Esophagus (tissue), 2 donors: ENCODE data around the gene RTCA. TPM values are rescaled to one million over a fixed set of nuclear protein-coding genes. Genes with fewer than 3 reads are reported as not detected.

Experiments used
- H3K27ac ChIP-seq, 2 donors: one replicate each; pipeline ENCODE4 v1.5.1; 2013; ENCODE audit warnings: low read depth in 2 of 2, mild to moderate bottlenecking in 2 of 2, inconsistent platforms in 1 of 2, low read length in 1 of 2, moderate library complexity in 1 of 2
- H3K27me3 ChIP-seq, 2 donors: one replicate each; pipeline ENCODE4 v1.6.1; 2013; ENCODE audit warnings: low read length in 2 of 2, control low read depth in 1 of 2, mild to moderate bottlenecking in 1 of 2; ENCODE audit not compliant: insufficient read depth in 2 of 2, control insufficient read depth in 1 of 2
- H3K36me3 ChIP-seq, 2 donors: one replicate each; pipeline ENCODE4 v1.6.1; 2013; ENCODE audit warnings: low read length in 1 of 2; ENCODE audit not compliant: control insufficient read depth in 2 of 2, insufficient read depth in 2 of 2
- H3K4me1 ChIP-seq, 2 donors: one replicate each; pipeline ENCODE4 v1.6.1; 2013; ENCODE audit warnings: low read length in 1 of 2; ENCODE audit not compliant: control insufficient read depth in 2 of 2, insufficient read depth in 2 of 2
- H3K4me3 ChIP-seq, 2 donors: one replicate each; pipeline ENCODE4 v1.5.1; 2013; ENCODE audit warnings: low read length in 2 of 2, mild to moderate bottlenecking in 2 of 2, low read depth in 1 of 2, moderate library complexity in 1 of 2
- H3K9me3 ChIP-seq, 2 donors: one replicate each; pipeline ENCODE4 v1.6.1; 2013; ENCODE audit warnings: mild to moderate bottlenecking in 2 of 2, low read depth in 1 of 2, low read length in 1 of 2, moderate library complexity in 1 of 2; ENCODE audit not compliant: control insufficient read depth in 2 of 2, insufficient read depth in 1 of 2
- WGBS, 2 donors: extraction: QIAGEN DNeasy Blood & Tissue Kit; methylation state at CpG; one replicate each; pipeline ENCODE4 v1.1.7; 2013; 5-methylcytosine and 5-hydroxymethylcytosine counted together
- polyA plus RNA-seq, 2 donors: library from polyadenylated mRNA; stranded (reverse); fragments of 200-250 nt; gene quantifications; one replicate each; pipeline ENCODE4 v1.2.3, GENCODE V29; 2013
- donor health status: healthy with polysubstance abuse.
- donor health status: Bipolar disorder and iron deficiency.

The RTCA gene
- polyA plus RNA-seq, 2 donors = 19.7 to 20.6 TPM

- Histone ChIP-seq H3K4me1 (no peaks in the 10 kb centered on the region), H3K27me3 (no peaks in the 10 kb centered on the region), H3K27ac (no peak overlapping the region), H3K36me3 (no peaks in the 10 kb centered on the region), H3K9me3 (no peaks in the 10 kb centered on the region), H3K4me3 (no peak overlapping the region)
- 72 to 83% methylated on average over 6 of the region's 6 CpGs for WGBS, 2 donors
Observed at GRCh38 chr1:100299521-100300222, 33.7 kb downstream of the RTCA start.

GRCh38 chr1:100300691-100301090 is 34.7 kb downstream of the RTCA start:
- no peak overlapping the region for H3K4me3 ChIP-seq
- no peaks in the 10 kb centered on the region for H3K36me3 ChIP-seq
- WGBS, 2 donors = 94 to 95% methylated on average over 5 of the region's 5 CpGs
- H3K27me3 ChIP-seq = no peaks in the 10 kb centered on the region
- H3K9me3 ChIP-seq = no peaks in the 10 kb centered on the region
- no peaks in the 10 kb centered on the region for H3K4me1 ChIP-seq
- H3K27ac ChIP-seq = no peak overlapping the region

GRCh38 chr1:100302739-100303138 is 36.7 kb downstream of the RTCA start:
- Histone ChIP-seq H3K36me3 (no peaks in the 10 kb centered on the region), H3K9me3 (no peaks in the 10 kb centered on the region)
- WGBS, 2 donors = 96 to 98% methylated on average over 2 of the region's 2 CpGs

GRCh38 chr1:100304227-100304626 is 38.2 kb downstream of the RTCA start:
- 93 to 94% methylated on average over 2 of the region's 2 CpGs for WGBS, 2 donors
- Histone ChIP-seq H3K27ac (no peak overlapping the region), H3K27me3 (no peaks in the 10 kb centered on the region), H3K4me3 (no peak overlapping the region), H3K36me3 (no peaks in the 10 kb centered on the region), H3K4me1 (no peaks in the 10 kb centered on the region), H3K9me3 (no peaks in the 10 kb centered on the region)

More at GRCh38 chr1:100302739-100303138, 36.7 kb downstream of the RTCA start:
- no peak overlapping the region for H3K4me3 ChIP-seq
- no peak overlapping the region for H3K27ac ChIP-seq
- H3K4me1 ChIP-seq = no peaks in the 10 kb centered on the region
- H3K27me3 ChIP-seq = no peaks in the 10 kb centered on the region

- 80 to 86% methylated on average over 3 of the region's 3 CpGs for WGBS, 2 donors
- Histone ChIP-seq H3K4me3 (no peak overlapping the region), H3K9me3 (no peaks in the 10 kb centered on the region), H3K27me3 (no peaks in the 10 kb centered on the region), H3K36me3 (no peaks in the 10 kb centered on the region), H3K27ac (no peak overlapping the region), H3K4me1 (no peaks in the 10 kb centered on the region)
Observed at GRCh38 chr1:100304921-100305320, 38.9 kb downstream of the RTCA start.

- no peak overlapping the region for H3K4me3 ChIP-seq
- H3K4me1 ChIP-seq = no peaks in the 10 kb centered on the region
- no peak overlapping the region for H3K27ac ChIP-seq
- 93% methylated on average over 3 of the region's 3 CpGs for whole genome bisulfite sequencing, 2 donors
- no peaks in the 10 kb centered on the region for H3K9me3 ChIP-seq
- no peaks in the 10 kb centered on the region for H3K36me3 ChIP-seq
- no peaks in the 10 kb centered on the region for H3K27me3 ChIP-seq
Observed at GRCh38 chr1:100305954-100306353, 39.9 kb downstream of the RTCA start.

- no peaks in the 10 kb centered on the region for H3K36me3 ChIP-seq
- H3K27me3 ChIP-seq = no peaks in the 10 kb centered on the region
- no peak overlapping the region for H3K4me3 ChIP-seq
- no peaks in the 10 kb centered on the region for H3K9me3 ChIP-seq
- H3K4me1 ChIP-seq = no peaks in the 10 kb centered on the region
- 78 to 83% methylated on average over 2 of the region's 2 CpGs for WGBS, 2 donors
- H3K27ac ChIP-seq = no peak overlapping the region
Observed at GRCh38 chr1:100306735-100307313, 40.8 kb downstream of the RTCA start.

GRCh38 chr1:100308777-100309176 is 42.8 kb downstream of the RTCA start:
- Histone ChIP-seq H3K4me1 (no peaks in the 10 kb centered on the region), H3K27ac (no peak overlapping the region), H3K9me3 (no peaks in the 10 kb centered on the region)

GRCh38 chr1:100309863-100310262 is 43.8 kb downstream of the RTCA start:
- no peak overlapping the region for H3K4me3 ChIP-seq
- no peaks in the 10 kb centered on the region for H3K9me3 ChIP-seq
- H3K27ac ChIP-seq = no peak overlapping the region
- no peaks in the 10 kb centered on the region for H3K36me3 ChIP-seq
- H3K27me3 ChIP-seq = no peaks in the 10 kb centered on the region
- H3K4me1 ChIP-seq = no peaks in the 10 kb centered on the region

More at GRCh38 chr1:100308777-100309176, 42.8 kb downstream of the RTCA start:
- Histone ChIP-seq H3K27me3 (no peaks in the 10 kb centered on the region), H3K4me3 (no peak overlapping the region), H3K36me3 (no peaks in the 10 kb centered on the region)
- 59 to 68% methylated on average over 2 of the region's 2 CpGs for WGBS, 2 donors

GRCh38 chr1:100313382-100313781 is 47.4 kb downstream of the RTCA start:
- H3K4me1 ChIP-seq = no peaks in the 10 kb centered on the region
- 66 to 74% methylated on average over 4 of the region's 4 CpGs for WGBS, 2 donors
- no peak overlapping the region for H3K27ac ChIP-seq
- H3K9me3 ChIP-seq = peaks cover 0 to 9% of the 10 kb centered on the region in 2 donors
- H3K27me3 ChIP-seq = no peaks in the 10 kb centered on the region
- no peaks in the 10 kb centered on the region for H3K36me3 ChIP-seq
- H3K4me3 ChIP-seq = no peak overlapping the region
